OCI-LY3 (cell line): ENCODE measurements around the gene RPGR.

Experiments used
- H2AFZ ChIP-seq: fragments of 200-600, 300-600 bp; shearing (Covaris generic); 2 replicates; pipeline ENCODE4 v1.6.0; 2014; ENCODE audit warnings: antibody characterized with exemption, low read depth, low read length
- H3K27ac ChIP-seq: fragments of 200-600, 300-600 bp; sonication (generic); 2 replicates; pipeline ENCODE4 v1.5.1; 2014; ENCODE audit warnings: mild to moderate bottlenecking, low read length, moderate library complexity, mixed read lengths
- H3K27me3 ChIP-seq: fragments of 200-600, 300-600 bp; sonication (generic); 2 replicates; pipeline ENCODE4 v1.6.1; 2014; ENCODE audit warnings: low read depth, low read length, mixed read lengths
- H3K36me3 ChIP-seq: fragments of 200-600, 300-600 bp; sonication (generic); replicated peaks from 2 replicates; pipeline ENCODE3; 2014; ENCODE audit warnings: low read depth, low read length, mixed read lengths
- H3K4me1 ChIP-seq: fragments of 300-600, 200-600 bp; sonication (generic); 2 replicates; pipeline ENCODE4 v1.6.1; 2014; ENCODE audit warnings: low read length, mixed read lengths
- H3K4me2 ChIP-seq: fragments of 200-600, 300-600 bp; sonication (generic); 2 replicates; pipeline ENCODE4 v1.6.1; 2014; ENCODE audit warnings: low read length, mixed read lengths
- H3K4me3 ChIP-seq: fragments of 300-600, 200-600 bp; sonication (generic); 2 replicates; pipeline ENCODE4 v1.5.1; 2014; ENCODE audit warnings: antibody characterized with exemption, mild to moderate bottlenecking, low read length, moderate library complexity
- H3K79me2 ChIP-seq: fragments of 300-600, 200-600 bp; shearing (Covaris generic); 2 replicates; pipeline ENCODE4 v1.6.1; 2014; ENCODE audit warnings: mild to moderate bottlenecking, low read length, mixed read lengths
- H3K9ac ChIP-seq: fragments of 300-600, 200-600 bp; shearing (Covaris generic); 2 replicates; pipeline ENCODE4 v1.6.0; 2014; ENCODE audit warnings: mild to moderate bottlenecking, low read length, moderate library complexity
- H3K9me3 ChIP-seq: fragments of 200-600, 300-600 bp; shearing (Covaris generic); 2 replicates; pipeline ENCODE4 v1.6.1; 2014; ENCODE audit warnings: low read length, mixed read lengths; ENCODE audit not compliant: insufficient read depth
- H4K20me1 ChIP-seq: fragments of 200-600, 300-600 bp; sonication (generic); 2 replicates; pipeline ENCODE4 v1.6.1; 2016; ENCODE audit warnings: low read length, mixed read lengths; ENCODE audit not compliant: insufficient read depth
- EZH2phosphoT487 ChIP-seq: fragments of 200-600 bp; shearing (Covaris generic); IDR thresholded peaks from 2 replicates; pipeline ENCODE4 v1.6.1; 2018; ENCODE audit warnings: antibody characterized with exemption, mixed run types, low read depth
- TF ChIP-seq, protein P1 (sequence below): fragments of 200-600, 300-600 bp; sonication (generic); IDR thresholded peaks from 2 replicates; pipeline ENCODE4 v1.5.1; 2014; ENCODE audit warnings: antibody characterized with exemption, low read length, low read depth

Gene RPGR

DNA sequence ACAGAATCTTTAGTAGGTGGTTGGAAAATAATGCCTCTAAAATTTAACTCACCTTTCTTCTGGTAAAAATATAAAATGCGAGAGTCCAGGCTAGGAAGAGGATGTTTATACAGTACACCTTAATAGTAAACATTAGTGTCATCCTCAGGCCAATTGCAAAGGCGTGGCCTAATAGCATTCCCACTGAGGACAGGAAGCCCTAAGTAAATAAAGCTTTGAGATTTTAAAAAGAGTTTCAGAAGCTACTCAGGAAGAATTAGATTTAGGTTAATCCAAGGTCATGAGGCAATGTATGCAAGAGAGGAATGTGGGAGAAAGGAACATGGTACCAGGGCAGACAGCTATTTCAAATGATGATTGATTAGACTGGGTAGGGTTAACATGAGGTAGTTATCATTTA is 49.5 kb downstream of the RPGR start:
- no peak overlapping the region for H2AFZ ChIP-seq
- no peaks in the 10 kb centered on the region for H3K9me3 ChIP-seq
- no peaks in the 10 kb centered on the region for H3K79me2 ChIP-seq
- no peak overlapping the region for H3K27ac ChIP-seq
- no peaks in the 10 kb centered on the region for H4K20me1 ChIP-seq
- no peaks in the 10 kb centered on the region for H3K27me3 ChIP-seq
- no peak overlapping the region for H3K4me2 ChIP-seq
- TF ChIP-seq EZH2phosphoT487, result no peak
- TF ChIP-seq, protein P1, sequence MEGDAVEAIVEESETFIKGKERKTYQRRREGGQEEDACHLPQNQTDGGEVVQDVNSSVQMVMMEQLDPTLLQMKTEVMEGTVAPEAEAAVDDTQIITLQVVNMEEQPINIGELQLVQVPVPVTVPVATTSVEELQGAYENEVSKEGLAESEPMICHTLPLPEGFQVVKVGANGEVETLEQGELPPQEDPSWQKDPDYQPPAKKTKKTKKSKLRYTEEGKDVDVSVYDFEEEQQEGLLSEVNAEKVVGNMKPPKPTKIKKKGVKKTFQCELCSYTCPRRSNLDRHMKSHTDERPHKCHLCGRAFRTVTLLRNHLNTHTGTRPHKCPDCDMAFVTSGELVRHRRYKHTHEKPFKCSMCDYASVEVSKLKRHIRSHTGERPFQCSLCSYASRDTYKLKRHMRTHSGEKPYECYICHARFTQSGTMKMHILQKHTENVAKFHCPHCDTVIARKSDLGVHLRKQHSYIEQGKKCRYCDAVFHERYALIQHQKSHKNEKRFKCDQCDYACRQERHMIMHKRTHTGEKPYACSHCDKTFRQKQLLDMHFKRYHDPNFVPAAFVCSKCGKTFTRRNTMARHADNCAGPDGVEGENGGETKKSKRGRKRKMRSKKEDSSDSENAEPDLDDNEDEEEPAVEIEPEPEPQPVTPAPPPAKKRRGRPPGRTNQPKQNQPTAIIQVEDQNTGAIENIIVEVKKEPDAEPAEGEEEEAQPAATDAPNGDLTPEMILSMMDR, result no peak
- no peak overlapping the region for H3K9ac ChIP-seq
- H3K4me1 ChIP-seq, result peaks cover 13% of the 10 kb centered on the region
- H3K36me3 ChIP-seq, result peaks cover 21% of the 10 kb centered on the region
- no peak overlapping the region for H3K4me3 ChIP-seq

DNA sequence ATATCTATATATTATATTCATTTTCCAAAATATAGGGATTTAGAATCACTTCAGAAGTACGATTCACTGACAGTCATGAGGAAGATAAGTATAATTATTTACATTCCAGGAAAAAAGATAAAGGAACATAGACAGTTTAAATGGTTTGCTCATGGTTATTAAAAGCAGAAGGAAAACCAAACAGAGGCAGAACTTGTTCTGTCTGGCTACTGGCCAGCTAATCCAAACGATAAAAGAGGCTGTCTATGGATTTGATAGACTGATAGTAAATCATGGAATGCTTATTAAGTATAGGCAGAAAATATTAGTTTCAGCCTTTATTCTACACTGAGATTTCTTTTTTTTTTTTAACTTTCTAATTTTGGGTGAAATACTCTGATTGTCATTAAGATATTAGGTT is 50.2 kb downstream of the RPGR start:
- no peak overlapping the region for H3K4me2 ChIP-seq
- no peak overlapping the region for H3K27ac ChIP-seq
- H2AFZ ChIP-seq, result no peak overlapping the region
- H3K79me2 ChIP-seq, result no peaks in the 10 kb centered on the region
- H3K27me3 ChIP-seq, result no peaks in the 10 kb centered on the region
- no peak overlapping the region for H3K9ac ChIP-seq
- H3K4me1 ChIP-seq, result peaks cover 13% of the 10 kb centered on the region
- peaks cover 25% of the 10 kb centered on the region for H3K36me3 ChIP-seq
- no peak overlapping the region for H3K4me3 ChIP-seq
- TF ChIP-seq, protein P1, result no peak
- TF ChIP-seq EZH2phosphoT487, result no peak
- no peaks in the 10 kb centered on the region for H4K20me1 ChIP-seq
- no peaks in the 10 kb centered on the region for H3K9me3 ChIP-seq

DNA sequence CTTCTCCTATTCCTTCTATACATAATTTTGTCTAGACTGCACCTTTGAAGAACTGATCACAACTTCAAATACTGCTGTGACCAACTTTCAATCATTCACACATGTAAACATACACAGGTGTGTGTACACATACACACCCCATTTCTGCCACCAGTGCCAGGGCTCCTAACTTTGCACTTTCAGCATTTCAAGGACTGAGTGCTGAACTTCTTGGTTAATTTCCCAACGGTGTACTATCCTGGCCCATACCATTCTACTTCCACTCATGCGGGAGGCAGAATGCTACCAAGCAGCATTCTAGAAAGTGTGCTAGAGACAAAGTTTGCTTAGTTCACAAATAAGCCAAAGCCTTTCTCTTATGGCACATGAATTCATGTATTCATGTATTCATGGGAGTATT is 51.2 kb downstream of the RPGR start:
- TF ChIP-seq, protein P1, result no peak
- TF ChIP-seq EZH2phosphoT487, result no peak
- no peaks in the 10 kb centered on the region for H3K9me3 ChIP-seq
- H3K9ac ChIP-seq, result no peak overlapping the region
- no peak overlapping the region for H2AFZ ChIP-seq
- no peaks in the 10 kb centered on the region for H3K27me3 ChIP-seq
- H3K4me3 ChIP-seq, result no peak overlapping the region
- no peak overlapping the region for H3K4me2 ChIP-seq
- H3K4me1 ChIP-seq, result peaks cover 24% of the 10 kb centered on the region
- no peaks in the 10 kb centered on the region for H3K79me2 ChIP-seq
- no peaks in the 10 kb centered on the region for H4K20me1 ChIP-seq
- no peak overlapping the region for H3K27ac ChIP-seq
- H3K36me3 ChIP-seq, result peaks cover 30% of the 10 kb centered on the region

DNA sequence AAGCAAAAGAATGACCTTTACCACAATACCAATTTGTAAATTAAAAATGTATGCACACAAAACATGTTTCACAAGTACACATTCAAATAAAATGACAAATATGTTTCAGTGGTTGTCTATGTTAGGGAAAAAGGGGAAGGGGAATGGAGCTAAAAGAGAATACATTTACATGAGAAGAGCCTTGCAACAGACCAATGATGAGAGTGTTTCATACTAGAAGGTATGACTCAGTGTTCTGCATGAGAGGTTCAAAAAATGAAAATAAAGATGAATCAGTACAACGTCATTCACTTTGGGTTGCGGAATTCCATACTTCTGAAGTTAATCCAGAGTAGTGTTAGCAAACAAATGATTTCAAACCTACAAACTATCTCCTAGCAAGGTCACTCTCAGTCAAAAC is 51.7 kb downstream of the RPGR start:
- H3K27me3 ChIP-seq, result no peaks in the 10 kb centered on the region
- no peak overlapping the region for H3K27ac ChIP-seq
- no peak overlapping the region for H3K4me3 ChIP-seq
- peaks cover 34% of the 10 kb centered on the region for H3K36me3 ChIP-seq
- H3K4me1 ChIP-seq, result peaks cover 28% of the 10 kb centered on the region
- H3K9ac ChIP-seq, result no peak overlapping the region
- H3K9me3 ChIP-seq, result no peaks in the 10 kb centered on the region
- peak overlapping the region; percentile 25; the same call in 1 of the 2 replicates for H3K4me2 ChIP-seq
- H3K79me2 ChIP-seq, result no peaks in the 10 kb centered on the region
- no peak for TF ChIP-seq EZH2phosphoT487
- TF ChIP-seq, protein P1, result no peak
- no peak overlapping the region for H2AFZ ChIP-seq
- no peaks in the 10 kb centered on the region for H4K20me1 ChIP-seq
